GM06990 (cell line): ENCODE data around the gene TMEM87A.
"Not testable (repeated sequence)": the region's sequence is repeated elsewhere in the genome, so short reads cannot be mapped to it uniquely, and the experiment has no call there.

Source experiments
- DNase-seq: peaks from one replicate; pipeline ENCODE4 v3.0.0-alpha.2; 2011; ENCODE audit not compliant: insufficient read length; ENCODE audit errors: extremely low read depth
- H3K27me3 ChIP-seq: replicated peaks from 2 replicates; pipeline ENCODE4 v1.6.0; 2011; ENCODE audit warnings: low read length; ENCODE audit not compliant: control insufficient read depth, insufficient read depth
- H3K36me3 ChIP-seq: 2 replicates; pipeline ENCODE4 v1.5.1; 2011; ENCODE audit warnings: low read length; ENCODE audit not compliant: control insufficient read depth, insufficient read depth
- H3K4me3 ChIP-seq: replicated peaks from 2 replicates; pipeline ENCODE4 v1.5.1; 2011; ENCODE audit warnings: low read depth, mild to moderate bottlenecking, control low read depth, low read length
- CTCF ChIP-seq: IDR thresholded peaks from 2 replicates; pipeline ENCODE4 v1.5.1; 2011; ENCODE audit warnings: low read length, control low read depth, mild to moderate bottlenecking, inconsistent platforms; ENCODE audit not compliant: insufficient read depth, poor library complexity, severe bottlenecking

The TMEM87A gene

GRCh38 chr15:42272939-42273899 lies at the start of gene TMEM87A, which contains the start of gene GANC:
Gene TMEM87A, minus strand, starts transcription at chr15:42273433. Its CDS starts 35 bp downstream, at chr15:42273398.
Gene GANC, plus strand, starts transcription at chr15:42273201. Its CDS starts 1,281 bp downstream, at chr15:42274482.
- TF ChIP-seq CTCF = no peak
- peak; percentile 93 for DNase-seq
- H3K4me3 ChIP-seq = peak within 1 kb of the TSS; percentile 71
- no peaks in the 10 kb centered on the region for H3K36me3 ChIP-seq
- H3K27me3 ChIP-seq = no peaks in the 10 kb centered on the region

GRCh38 chr15:42319206-42319605 lies 46.0 kb upstream of the TMEM87A start:
- TF ChIP-seq CTCF = no peak
- no peak for DNase-seq
- Histone ChIP-seq H3K36me3 (no peaks in the 10 kb centered on the region; the same call in none of the 2 replicates), H3K4me3 (no peak overlapping the region), H3K27me3 (no peaks in the 10 kb centered on the region)

- H3K4me3 ChIP-seq, H3K36me3 ChIP-seq, DNase-seq, H3K27me3 ChIP-seq: not testable (repeated sequence)
Observed at GRCh38 chr15:42316282-42316805, 43.1 kb upstream of the TMEM87A start.

GRCh38 chr15:42315521-42315920 lies 42.3 kb upstream of the TMEM87A start:
- Histone ChIP-seq H3K36me3 (peaks cover 2% of the 10 kb centered on the region; the same call in 1 of the 2 replicates), H3K4me3 (no peak overlapping the region), H3K27me3 (no peaks in the 10 kb centered on the region)
- no peak for DNase-seq
- no peak for TF ChIP-seq CTCF

GRCh38 chr15:42314818-42315217 lies 41.6 kb upstream of the TMEM87A start:
- no peak for DNase-seq
- no peak overlapping the region for H3K4me3 ChIP-seq
- peaks cover 2% of the 10 kb centered on the region; the same call in 1 of the 2 replicates for H3K36me3 ChIP-seq
- no peak for TF ChIP-seq CTCF
- no peaks in the 10 kb centered on the region for H3K27me3 ChIP-seq

GRCh38 chr15:42313463-42313862 lies 40.2 kb upstream of the TMEM87A start:
- Histone ChIP-seq H3K4me3 (no peak overlapping the region), H3K27me3 (no peaks in the 10 kb centered on the region), H3K36me3 (peaks cover 5% of the 10 kb centered on the region; the same call in 1 of the 2 replicates)
- TF ChIP-seq CTCF = no peak
- no peak for DNase-seq
